SU-DHL-6 (cell line): Measurements from ENCODE around the gene LCORL.
"Not testable (repeated sequence)": the region's sequence is repeated elsewhere in the genome, so short reads cannot be mapped to it uniquely, and the experiment has no call there.

Source experiments
- H2AFZ ChIP-seq: fragments of 200-600 bp; sonication (generic); 2 replicates; pipeline ENCODE4 v1.6.1; 2014; ENCODE audit warnings: low read depth, mild to moderate bottlenecking, moderate library complexity, mixed read lengths, antibody characterized with exemption, low read length; ENCODE audit not compliant: severe bottlenecking
- H3F3A ChIP-seq: fragments of 200-600 bp; shearing (Covaris generic); 2 replicates; pipeline ENCODE4 v1.6.0; 2016; ENCODE audit warnings: antibody characterized with exemption, mild to moderate bottlenecking; ENCODE audit not compliant: insufficient read depth
- H3K27ac ChIP-seq: fragments of 200-600 bp; sonication (generic); 2 replicates; pipeline ENCODE4 v1.5.1; 2016; ENCODE audit warnings: low read depth, mild to moderate bottlenecking, low read length, moderate library complexity, mixed read lengths
- H3K27me3 ChIP-seq: fragments of 200-600 bp; sonication (generic), shearing (Covaris generic); 2 replicates; pipeline ENCODE4 v1.6.0; 2014; ENCODE audit warnings: mild to moderate bottlenecking, low read length
- H3K36me3 ChIP-seq: fragments of 200-600 bp; sonication (generic); 2 replicates; pipeline ENCODE4 v1.6.1; 2014; ENCODE audit warnings: mild to moderate bottlenecking, low read length, mixed read lengths
- H3K4me2 ChIP-seq: fragments of 300-600, 200-600 bp; shearing (Covaris generic), sonication (generic); 2 replicates; pipeline ENCODE4 v1.6.0; 2014; ENCODE audit warnings: low read length, low read depth, mild to moderate bottlenecking; ENCODE audit not compliant: poor library complexity, severe bottlenecking
- H3K4me3 ChIP-seq: fragments of 200-600 bp; sonication (generic); 2 replicates; pipeline ENCODE4 v1.5.1; 2014; ENCODE audit warnings: antibody characterized with exemption, low read length, mild to moderate bottlenecking, mixed read lengths; ENCODE audit not compliant: insufficient read depth, poor library complexity, severe bottlenecking
- H3K79me2 ChIP-seq: fragments of 200-600 bp; sonication (generic); 2 replicates; pipeline ENCODE4 v1.6.1; 2014; ENCODE audit warnings: mild to moderate bottlenecking, low read length, moderate library complexity; ENCODE audit not compliant: insufficient read depth
- H3K9ac ChIP-seq: fragments of 200-600 bp; sonication (generic); 2 replicates; pipeline ENCODE4 v1.7.0; 2014; ENCODE audit warnings: mild to moderate bottlenecking, low read length
- H3K9me2 ChIP-seq: fragments of 200-600 bp; sonication (generic); replicated peaks from 2 replicates; pipeline ENCODE4 v1.6.1; 2014; ENCODE audit warnings: low read length; ENCODE audit not compliant: insufficient read depth
- H3K9me3 ChIP-seq: fragments of 200-600 bp; sonication (generic); 2 replicates; pipeline ENCODE4 v1.6.1; 2014; ENCODE audit warnings: low read length, mixed read lengths; ENCODE audit not compliant: insufficient read depth
- H4K20me1 ChIP-seq: fragments of 200-600 bp; sonication (generic); 2 replicates; pipeline ENCODE4 v1.6.1; 2014; ENCODE audit warnings: low read depth, mild to moderate bottlenecking, antibody characterized with exemption, low read length, moderate library complexity, mixed read lengths
- EZH2phosphoT487 ChIP-seq: fragments of 200-600 bp; sonication (generic), shearing (Covaris generic); conservative IDR thresholded peaks from 2 replicates; pipeline ENCODE4 v1.6.1; 2018; ENCODE audit warnings: mild to moderate bottlenecking, antibody characterized with exemption, low read length, moderate library complexity, mixed read lengths
- TF ChIP-seq, protein P1 (sequence below): fragments of 200-600 bp; sonication (generic); IDR thresholded peaks from one replicate; pipeline ENCODE4 v1.5.1; 2017; ENCODE audit warnings: antibody characterized with exemption, mild to moderate bottlenecking, low read length, moderate library complexity; ENCODE audit not compliant: insufficient read depth, poor library complexity, severe bottlenecking

The LCORL gene

DNA sequence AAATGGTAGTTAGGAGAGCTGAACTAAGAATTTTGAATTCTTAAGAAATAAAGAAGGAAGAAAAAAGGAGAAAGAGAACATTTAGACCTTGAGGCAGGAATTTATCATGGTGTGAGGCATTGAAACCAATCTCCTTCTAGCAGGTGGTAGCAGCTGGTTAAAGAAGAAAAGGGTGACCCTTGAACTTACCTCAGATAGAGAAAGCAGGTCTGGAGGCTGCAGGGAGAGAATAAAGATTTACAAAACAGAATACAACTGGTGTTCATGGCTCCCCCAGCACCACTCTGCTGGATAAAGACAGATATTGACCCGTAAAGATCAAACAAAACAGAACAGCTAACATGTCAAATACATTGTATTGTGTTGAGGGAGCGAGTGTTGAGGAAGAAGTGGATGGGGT, 154.7 kb downstream of the LCORL start:
- no peaks in the 10 kb centered on the region; the same call in 1 of the 2 replicates for H3K36me3 ChIP-seq
- no peaks in the 10 kb centered on the region for H3K9me3 ChIP-seq
- no peaks in the 10 kb centered on the region for H3K27me3 ChIP-seq
- no peaks in the 10 kb centered on the region for H3K9me2 ChIP-seq
- H2AFZ ChIP-seq, result no peak overlapping the region
- no peak overlapping the region for H3K27ac ChIP-seq
- H3K4me2 ChIP-seq, result no peak overlapping the region
- no peaks in the 10 kb centered on the region for H3F3A ChIP-seq
- H3K9ac ChIP-seq, result no peak overlapping the region
- no peaks in the 10 kb centered on the region for H3K79me2 ChIP-seq
- H3K4me3 ChIP-seq, result no peak overlapping the region
- no peaks in the 10 kb centered on the region for H4K20me1 ChIP-seq
- no peak for TF ChIP-seq EZH2phosphoT487
- TF ChIP-seq, protein P1, sequence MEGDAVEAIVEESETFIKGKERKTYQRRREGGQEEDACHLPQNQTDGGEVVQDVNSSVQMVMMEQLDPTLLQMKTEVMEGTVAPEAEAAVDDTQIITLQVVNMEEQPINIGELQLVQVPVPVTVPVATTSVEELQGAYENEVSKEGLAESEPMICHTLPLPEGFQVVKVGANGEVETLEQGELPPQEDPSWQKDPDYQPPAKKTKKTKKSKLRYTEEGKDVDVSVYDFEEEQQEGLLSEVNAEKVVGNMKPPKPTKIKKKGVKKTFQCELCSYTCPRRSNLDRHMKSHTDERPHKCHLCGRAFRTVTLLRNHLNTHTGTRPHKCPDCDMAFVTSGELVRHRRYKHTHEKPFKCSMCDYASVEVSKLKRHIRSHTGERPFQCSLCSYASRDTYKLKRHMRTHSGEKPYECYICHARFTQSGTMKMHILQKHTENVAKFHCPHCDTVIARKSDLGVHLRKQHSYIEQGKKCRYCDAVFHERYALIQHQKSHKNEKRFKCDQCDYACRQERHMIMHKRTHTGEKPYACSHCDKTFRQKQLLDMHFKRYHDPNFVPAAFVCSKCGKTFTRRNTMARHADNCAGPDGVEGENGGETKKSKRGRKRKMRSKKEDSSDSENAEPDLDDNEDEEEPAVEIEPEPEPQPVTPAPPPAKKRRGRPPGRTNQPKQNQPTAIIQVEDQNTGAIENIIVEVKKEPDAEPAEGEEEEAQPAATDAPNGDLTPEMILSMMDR, result no peak

- Histone ChIP-seq H4K20me1 (no peaks in the 10 kb centered on the region), H2AFZ (no peak overlapping the region), H3K36me3 (no peaks in the 10 kb centered on the region), H3K9me3 (no peaks in the 10 kb centered on the region), H3F3A (no peaks in the 10 kb centered on the region), H3K9me2 (no peaks in the 10 kb centered on the region), H3K27me3 (no peaks in the 10 kb centered on the region), H3K79me2 (no peaks in the 10 kb centered on the region), H3K4me3 (no peak overlapping the region), H3K9ac (no peak overlapping the region), H3K4me2 (no peak overlapping the region), H3K27ac (no peak overlapping the region)
- TF ChIP-seq EZH2phosphoT487, result no peak
- TF ChIP-seq, protein P1, result no peak
Observed at GRCh38 chr4:17865866-17866363, 155.6 kb downstream of the LCORL start.

DNA sequence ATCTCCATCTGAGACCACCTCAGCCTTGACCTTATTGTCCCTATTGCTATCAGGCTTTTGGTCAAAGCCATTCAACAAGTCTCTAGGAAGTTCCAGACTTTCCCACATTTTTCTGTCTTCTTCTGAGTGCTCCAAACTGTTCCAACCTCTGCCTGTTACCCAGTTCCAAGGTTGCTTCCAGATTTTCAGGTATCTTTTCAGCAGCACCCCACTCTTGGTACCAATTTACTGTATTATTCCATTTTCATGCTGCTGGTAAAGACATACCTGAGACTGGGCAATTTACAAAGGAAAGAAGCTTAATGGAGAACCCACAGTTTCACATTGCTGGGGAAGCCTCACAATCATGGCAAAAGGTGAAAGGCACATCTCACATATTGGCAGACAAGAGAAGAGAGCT, 159.6 kb downstream of the LCORL start:
- H3K36me3 ChIP-seq, H4K20me1 ChIP-seq, H3K27ac ChIP-seq, H3K27me3 ChIP-seq, H3K4me2 ChIP-seq, H3F3A ChIP-seq, H3K4me3 ChIP-seq, H3K79me2 ChIP-seq, H3K9me2 ChIP-seq, H2AFZ ChIP-seq, H3K9me3 ChIP-seq, H3K9ac ChIP-seq: not testable (repeated sequence)

DNA sequence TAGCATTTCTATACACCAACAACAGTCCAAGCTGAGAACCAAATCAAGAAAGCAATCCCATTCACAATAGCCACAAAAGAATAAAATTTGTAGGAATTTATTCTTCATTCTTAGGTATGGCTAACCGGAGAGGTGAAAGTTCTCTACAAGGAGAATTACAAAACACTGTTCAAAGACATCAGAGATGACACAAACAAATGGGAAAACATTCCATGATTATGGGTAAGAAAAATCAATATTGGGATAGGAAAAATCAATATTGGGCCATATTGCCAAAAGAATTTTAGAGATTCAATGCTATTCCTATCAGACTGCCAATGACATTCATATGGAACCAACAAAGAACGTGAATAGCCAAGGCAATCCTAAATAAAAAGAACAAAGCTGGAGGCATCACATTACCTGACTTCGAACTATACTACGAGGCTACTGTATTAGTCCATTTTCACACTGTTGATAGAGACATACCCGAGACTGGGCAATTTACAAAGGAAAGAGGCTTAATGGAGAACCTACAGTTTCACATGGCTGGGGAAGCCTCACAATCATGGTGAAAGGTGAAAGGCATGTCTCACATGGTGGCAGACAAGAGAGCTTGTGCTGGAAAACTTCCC, 161.7 kb downstream of the LCORL start:
- H2AFZ ChIP-seq, result no peak overlapping the region
- H3K4me3 ChIP-seq, result no peak overlapping the region
- no peak overlapping the region for H3K27ac ChIP-seq
- H3K79me2 ChIP-seq, result no peaks in the 10 kb centered on the region
- H3K9me3 ChIP-seq, result no peaks in the 10 kb centered on the region
- H3F3A ChIP-seq, result no peaks in the 10 kb centered on the region
- H3K27me3 ChIP-seq, result no peaks in the 10 kb centered on the region
- H3K36me3 ChIP-seq, result no peaks in the 10 kb centered on the region
- no peak for TF ChIP-seq EZH2phosphoT487
- TF ChIP-seq, protein P1, result no peak
- H3K4me2 ChIP-seq, result no peak overlapping the region
- no peak overlapping the region for H3K9ac ChIP-seq
- no peaks in the 10 kb centered on the region for H4K20me1 ChIP-seq
- H3K9me2 ChIP-seq, result no peaks in the 10 kb centered on the region
